ENCODE data around the gene VPS8.

VPS8 gene

GRCh38 chr3:184815046-184815930, 3.3 kb downstream of the VPS8 start:
- DNase-seq: peak; percentile 78

- no peak for DNase-seq
Measured at GRCh38 chr3:184816614-184817013, 4.6 kb downstream of the VPS8 start.

- DNase-seq: no peak
Measured at GRCh38 chr3:184820525-184820924, 8.6 kb downstream of the VPS8 start.

GRCh38 chr3:184821034-184821433, 9.1 kb downstream of the VPS8 start:
- no peak for DNase-seq

- no peak for DNase-seq
Measured at GRCh38 chr3:184822081-184822480, 10.1 kb downstream of the VPS8 start.

DNA sequence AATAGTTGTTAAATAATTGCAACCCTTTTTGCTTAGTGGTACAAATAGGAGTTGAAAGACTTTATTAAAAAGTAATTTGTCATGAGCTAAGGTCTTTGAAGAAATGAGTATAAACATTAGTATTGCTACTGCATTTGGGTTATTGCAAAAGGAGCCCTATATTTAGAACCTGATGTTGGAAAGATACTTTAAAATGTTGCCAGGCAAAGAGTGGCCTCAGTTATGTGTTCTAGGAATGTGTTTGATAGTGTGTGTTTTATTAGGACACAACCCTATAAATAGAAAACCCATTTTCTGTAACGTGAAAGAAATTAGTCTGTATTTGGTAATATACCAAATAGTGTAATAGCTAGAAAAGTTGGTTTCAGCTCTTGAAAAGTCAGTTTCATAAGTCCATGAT, 10.7 kb downstream of the VPS8 start:
- no peak for DNase-seq

DNA sequence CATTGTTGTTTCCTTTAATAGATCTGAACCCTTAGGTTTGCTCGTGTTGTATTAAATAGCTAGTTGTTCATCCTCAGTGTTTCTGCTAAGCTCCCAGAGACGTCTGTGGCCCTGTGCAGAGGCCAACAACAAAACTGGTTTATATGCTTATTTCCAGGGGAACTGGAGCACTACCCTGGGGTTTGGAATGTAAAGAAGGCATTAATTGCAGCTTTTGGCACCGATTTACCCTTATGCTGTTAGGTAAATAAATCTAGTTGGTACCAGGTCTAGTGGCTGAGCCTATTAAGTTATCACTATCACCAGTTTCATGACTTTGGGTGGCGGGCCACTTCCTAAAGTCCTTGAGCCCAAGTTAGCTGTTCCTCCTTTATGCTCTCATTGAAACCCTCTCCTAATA, 12.0 kb downstream of the VPS8 start:
- DNase-seq: no peak

GRCh38 chr3:184825121-184825820, 13.3 kb downstream of the VPS8 start:
- no peak for DNase-seq

DNA sequence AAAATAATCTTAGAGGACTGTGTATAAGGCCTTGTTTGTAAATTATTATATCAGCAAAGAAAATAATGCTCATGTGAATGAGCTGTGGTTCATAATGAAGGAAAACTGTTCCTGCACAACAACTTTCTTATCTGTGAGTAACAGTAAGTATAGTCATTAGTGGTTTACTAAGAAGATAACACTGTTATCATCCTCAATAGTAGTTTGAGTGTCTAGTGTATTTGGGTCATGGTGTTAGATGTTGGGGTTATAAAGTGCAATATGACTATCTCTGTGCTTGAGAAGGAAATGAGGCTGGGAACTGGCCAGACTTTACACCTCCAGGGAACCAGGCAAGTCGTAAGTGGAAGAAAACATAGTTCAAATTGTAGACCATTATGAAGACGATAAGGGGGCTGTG, 15.6 kb downstream of the VPS8 start:
- DNase-seq: no peak

DNA sequence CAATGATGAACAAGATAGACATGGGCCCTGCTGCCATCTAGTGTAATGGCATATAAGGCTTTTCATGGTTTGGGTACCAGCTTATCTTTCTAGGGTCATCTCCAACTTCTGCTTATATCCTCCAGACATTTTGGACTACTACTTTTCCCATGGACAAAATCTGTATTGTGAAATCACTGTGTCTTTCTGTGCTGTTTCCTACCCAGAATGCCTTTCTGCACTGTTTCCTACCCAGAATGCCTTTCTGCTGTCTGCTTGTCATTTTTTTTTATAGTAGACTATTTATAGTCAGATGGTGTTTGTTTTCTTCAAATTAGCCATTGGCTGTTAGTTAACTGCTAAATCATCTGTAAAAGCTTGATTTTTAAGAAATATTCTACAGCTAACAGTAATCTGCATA, 20.1 kb downstream of the VPS8 start:
- DNase-seq: no peak

DNA sequence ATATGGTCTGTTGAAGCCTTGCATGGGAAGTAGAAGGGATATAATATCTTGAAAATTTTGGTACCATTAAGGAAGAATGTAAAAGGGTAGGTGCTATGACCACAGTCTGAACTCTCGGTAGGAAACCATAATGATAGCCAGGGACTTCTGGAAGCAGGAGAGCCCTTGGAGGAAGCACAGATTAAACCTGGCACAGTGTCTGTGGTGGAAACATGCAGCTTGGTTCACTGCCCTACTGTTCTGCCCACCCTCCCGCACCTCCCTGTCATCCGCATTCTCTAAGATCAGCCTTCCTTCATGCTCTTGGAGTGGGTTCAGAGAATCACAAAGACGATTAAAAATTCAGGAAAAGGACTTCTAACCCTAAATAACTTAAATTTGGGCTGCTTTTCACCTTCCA, 20.9 kb downstream of the VPS8 start:
- no peak for DNase-seq

DNA sequence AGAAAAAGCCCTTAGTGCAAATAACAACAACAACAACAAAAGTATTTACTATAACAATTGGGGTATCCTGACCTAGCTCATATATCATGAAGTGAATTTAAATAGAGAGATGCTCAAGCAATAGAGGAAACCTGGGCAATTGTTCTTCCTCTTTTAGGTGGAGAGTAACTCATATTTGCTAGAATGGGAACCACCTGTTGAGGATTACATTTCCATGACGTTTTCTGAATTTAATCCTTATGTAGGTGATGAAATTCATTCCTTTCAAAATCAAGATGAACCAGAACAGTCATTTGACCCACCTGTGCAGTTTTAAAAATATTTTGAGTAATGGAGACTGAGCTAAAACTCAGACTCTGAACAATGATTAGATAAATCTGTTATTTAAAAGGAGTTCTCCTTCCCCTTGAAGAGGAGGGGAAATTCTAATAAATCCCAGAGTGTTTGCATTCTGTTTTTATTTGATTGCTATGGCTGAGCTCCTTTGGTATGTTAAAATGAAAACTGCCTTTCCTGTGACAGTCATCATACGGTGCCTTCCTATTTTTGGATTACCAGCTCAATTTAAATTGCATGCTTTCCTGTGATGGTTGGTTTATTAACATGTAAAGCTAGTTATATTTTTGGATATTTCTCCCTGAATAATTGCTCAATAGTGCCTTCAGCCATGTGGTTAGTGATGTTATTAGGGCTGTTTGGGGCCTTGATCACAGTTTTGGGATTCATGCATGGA, 24.3 kb downstream of the VPS8 start:
- no peak for DNase-seq

DNA sequence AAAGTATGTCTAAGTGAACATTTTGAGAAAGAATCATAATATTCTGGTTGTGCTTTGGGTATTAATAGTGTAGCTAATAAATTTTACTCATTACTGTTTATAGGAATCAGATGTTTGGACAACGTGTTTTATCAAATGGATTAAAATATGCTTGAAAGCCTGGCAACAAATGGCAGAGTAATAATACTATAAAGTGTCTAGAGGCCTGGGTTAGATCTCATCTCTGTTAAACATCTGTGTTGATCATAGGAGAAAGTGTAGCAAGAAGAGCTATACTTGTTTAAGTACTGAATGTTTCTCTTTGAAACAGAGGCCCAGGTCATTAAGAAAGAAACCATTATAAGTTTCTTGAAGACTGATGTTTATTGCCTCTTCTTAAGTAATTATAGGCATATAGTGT, 30.5 kb downstream of the VPS8 start:
- DNase-seq: no peak

- DNase-seq: no peak
Measured at GRCh38 chr3:184845819-184846218, 33.9 kb downstream of the VPS8 start.

DNA sequence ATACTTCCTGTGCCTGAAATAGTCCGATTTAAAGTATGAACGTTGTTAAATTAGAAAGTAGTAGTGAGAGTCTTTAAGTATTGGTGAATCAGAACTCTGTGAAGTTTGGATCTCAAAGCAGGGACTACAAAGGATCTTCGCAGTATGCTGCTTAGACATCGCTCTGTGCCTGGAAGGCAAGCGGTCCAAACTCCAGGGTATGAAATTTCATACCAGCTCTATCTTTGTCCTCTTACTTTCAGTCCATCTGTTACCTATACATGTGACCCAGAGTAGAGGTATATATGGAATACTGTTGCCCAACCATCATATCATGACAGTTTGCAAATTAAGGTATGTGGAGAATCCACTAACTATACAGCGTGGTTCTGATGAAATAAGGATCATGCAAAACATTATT, 34.5 kb downstream of the VPS8 start:
- DNase-seq: no peak

- DNase-seq: no peak
Measured at GRCh38 chr3:184848934-184849333, 37.0 kb downstream of the VPS8 start.

DNA sequence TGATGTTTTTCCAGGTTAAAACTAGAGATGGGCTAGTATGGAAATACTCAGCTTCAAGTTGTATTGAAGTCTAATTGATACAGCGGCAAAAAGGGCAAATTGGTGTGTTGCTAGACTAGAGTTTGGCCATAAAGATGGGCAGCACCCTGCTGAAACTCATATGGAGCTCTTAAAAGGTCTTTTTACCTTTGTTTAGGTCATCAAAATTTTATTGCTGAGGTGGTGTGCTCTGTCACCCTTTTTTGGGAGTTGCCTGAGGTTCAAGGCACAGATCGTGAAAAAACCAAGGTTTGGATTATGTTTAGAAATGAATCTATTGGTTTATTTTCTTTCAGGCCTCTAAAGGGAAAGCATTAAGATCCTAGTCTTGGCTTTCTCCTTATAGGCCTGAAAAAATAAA, 38.2 kb downstream of the VPS8 start:
- no peak for DNase-seq

GRCh38 chr3:184857099-184857498, 45.1 kb downstream of the VPS8 start:
- no peak for DNase-seq

DNA sequence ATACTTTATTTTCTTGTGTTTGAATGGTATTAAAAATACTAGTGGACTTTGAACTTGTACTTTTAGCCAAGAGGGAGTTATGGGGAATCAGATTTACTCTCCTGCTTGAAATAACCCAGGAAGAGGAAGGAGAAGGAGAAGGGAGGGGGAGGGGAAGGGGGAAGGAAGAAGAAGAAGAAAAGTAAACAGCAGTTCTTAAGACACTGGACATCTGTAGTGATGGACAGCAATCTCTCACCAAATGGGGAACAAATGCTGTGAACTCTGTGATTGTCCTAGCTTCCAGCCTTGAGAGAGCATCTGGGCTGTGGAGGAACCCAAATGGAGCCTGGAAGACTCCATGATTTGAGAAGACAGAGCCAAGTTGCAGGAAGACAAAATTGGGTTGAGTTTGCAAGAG, 52.0 kb downstream of the VPS8 start:
- no peak for DNase-seq

DNA sequence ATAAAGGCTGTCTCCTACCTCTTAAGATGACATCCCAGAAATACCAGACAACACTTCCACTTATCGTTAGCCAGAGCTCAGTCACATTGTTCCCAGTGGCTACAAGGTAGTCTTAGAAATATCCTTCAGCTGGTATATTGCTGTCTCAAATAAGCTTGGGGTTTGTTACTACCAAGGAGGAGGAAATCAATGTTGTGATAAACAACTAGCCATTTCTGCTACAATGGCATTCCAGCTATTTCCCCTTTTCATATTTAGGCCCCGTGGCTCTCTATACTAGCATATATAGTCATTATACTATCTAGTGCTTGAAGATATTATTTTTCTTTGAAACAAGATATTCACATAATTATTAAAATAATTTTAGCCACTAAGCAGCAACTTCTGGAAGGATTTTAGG, 56.5 kb downstream of the VPS8 start:
- DNase-seq: no peak

DNA sequence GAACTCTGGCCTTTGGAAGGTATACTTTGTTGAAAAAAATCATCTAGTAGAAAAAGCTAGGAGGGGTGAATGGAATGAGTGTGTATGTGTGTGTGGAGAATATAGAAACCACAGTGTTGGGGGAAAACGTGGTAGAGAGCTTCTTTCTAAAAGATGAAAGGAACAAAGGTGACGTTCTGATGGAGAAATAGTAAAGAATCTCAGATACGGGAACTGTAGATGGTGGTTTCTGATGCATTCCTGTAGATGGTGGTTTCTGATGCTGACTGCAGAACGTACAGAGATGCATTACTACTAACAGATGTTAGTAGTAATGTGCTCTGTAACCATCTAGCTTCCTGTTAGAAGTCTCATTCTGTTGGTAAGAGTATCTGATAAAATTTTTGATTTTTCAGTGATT, 60.2 kb downstream of the VPS8 start:
- DNase-seq: peak; percentile 21

- no peak for DNase-seq
Measured at GRCh38 chr3:184873141-184873540, 61.2 kb downstream of the VPS8 start.

DNA sequence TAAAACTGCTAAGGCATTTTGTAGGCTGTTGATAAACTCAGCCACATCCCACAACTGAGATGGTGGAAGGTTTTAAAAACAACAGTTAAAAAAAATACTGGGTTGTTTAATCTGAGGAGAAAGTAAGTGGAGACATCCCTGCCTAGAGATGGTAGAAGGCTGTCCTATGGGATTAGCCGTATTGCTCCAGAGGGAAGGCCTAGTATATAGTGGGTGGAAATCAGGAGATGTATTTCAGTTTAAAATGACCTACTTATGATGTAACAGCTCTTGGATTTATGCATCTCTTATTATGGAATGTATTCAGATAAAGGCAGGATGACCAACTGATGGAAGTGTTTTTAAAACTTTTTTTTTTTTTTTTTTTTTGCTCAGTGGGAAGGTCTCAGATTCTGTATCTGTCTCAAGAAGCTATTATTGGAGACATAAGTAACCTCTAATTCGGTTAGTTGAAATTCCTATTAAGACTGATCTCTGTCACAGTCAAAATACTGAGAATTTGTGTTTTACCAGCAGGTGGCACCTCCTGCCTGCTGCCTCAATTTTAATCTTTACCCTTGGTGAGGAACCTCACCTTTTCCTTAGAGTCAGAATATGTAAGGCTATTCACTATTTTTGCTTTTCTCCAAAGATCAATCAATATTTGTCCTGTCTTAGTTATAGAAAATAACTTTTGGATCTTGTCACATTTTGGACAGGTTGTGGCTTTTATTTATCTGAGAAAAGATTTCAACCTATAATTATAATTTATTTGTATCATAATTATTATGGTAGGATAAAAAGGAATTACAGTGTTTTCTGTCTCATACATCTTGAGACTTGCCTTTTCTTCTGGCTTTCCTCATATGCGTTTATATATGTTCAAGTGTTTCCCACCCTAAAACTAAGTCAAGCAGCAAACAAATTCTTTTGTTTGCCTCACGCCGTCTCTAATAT, 63.0 kb downstream of the VPS8 start:
- DNase-seq: peak; percentile 23

Data from fibroblast of skin of right biceps (primary cell).